GM12801 (cell line): ENCODE measurements around the gene INTU.

Experiments
- CTCF ChIP-seq: IDR thresholded peaks from one replicate; pipeline ENCODE4 v1.5.1; 2011; ENCODE audit warnings: control low read depth; ENCODE audit not compliant: insufficient read length; ENCODE audit errors: extremely low read depth

Gene INTU

GRCh38 chr4:127632420-127633403, at the start of gene INTU:
Gene INTU (plus strand): TSS chr4:127632957. CDS start chr4:127633035, 78 bp downstream.
- no peak for TF ChIP-seq CTCF

- TF ChIP-seq CTCF = no peak
Observed at GRCh38 chr4:127586922-127587571, 45.7 kb upstream of the INTU start.

GRCh38 chr4:127598656-127599055, 34.1 kb upstream of the INTU start:
- TF ChIP-seq CTCF = no peak

- TF ChIP-seq CTCF = no peak
Observed at GRCh38 chr4:127601029-127601428, 31.7 kb upstream of the INTU start.

- no peak for TF ChIP-seq CTCF
Observed at GRCh38 chr4:127604949-127605709, 27.6 kb upstream of the INTU start.

GRCh38 chr4:127606823-127607222, 25.9 kb upstream of the INTU start:
- TF ChIP-seq CTCF = no peak

GRCh38 chr4:127609484-127609883, 23.3 kb upstream of the INTU start:
- TF ChIP-seq CTCF = no peak
